CMK (cell line): ENCODE measurements around the gene NLRC5.
"Not testable (repeated sequence)": the region's sequence is repeated elsewhere in the genome, so short reads cannot be mapped to it uniquely, and the experiment has no call there.

Source experiments
- DNase-seq: peaks from one replicate; pipeline ENCODE4 v3.0.0-alpha.2; 2010; ENCODE audit warnings: low read depth

Gene NLRC5

GRCh38 chr16:57071831-57072582, 82.7 kb downstream of the NLRC5 start:
- DNase-seq = no peak

- DNase-seq = no peak
Measured at GRCh38 chr16:57072616-57073275, 83.4 kb downstream of the NLRC5 start.

- DNase-seq = no peak
Measured at GRCh38 chr16:57077714-57078113, 88.4 kb downstream of the NLRC5 start.

- no peak for DNase-seq
Measured at GRCh38 chr16:57081744-57082143, 92.4 kb downstream of the NLRC5 start.

- DNase-seq = no peak
Measured at GRCh38 chr16:57082664-57083063, 93.3 kb downstream of the NLRC5 start.

GRCh38 chr16:57083485-57084126, 94.2 kb downstream of the NLRC5 start:
- DNase-seq = no peak

GRCh38 chr16:57084257-57084770, 95.0 kb downstream of the NLRC5 start:
- peak; percentile 65 for DNase-seq

- DNase-seq = no peak
Measured at GRCh38 chr16:57084996-57085395, 95.6 kb downstream of the NLRC5 start.

GRCh38 chr16:57087003-57087402, 97.6 kb downstream of the NLRC5 start:
- no peak for DNase-seq

GRCh38 chr16:57089406-57089805, 100.0 kb downstream of the NLRC5 start:
- no peak for DNase-seq

- no peak for DNase-seq
Measured at GRCh38 chr16:57091200-57091974, 102.0 kb downstream of the NLRC5 start.

- peak; percentile 49 for DNase-seq
Measured at GRCh38 chr16:57091975-57092785, 102.8 kb downstream of the NLRC5 start, which contains the start of gene CPNE2. TSS of gene CPNE2 (plus strand) at chr16:57092583. CDS start at chr16:57110743, 18,160 bp downstream.

- no peak for DNase-seq
Measured at GRCh38 chr16:57092786-57093411, 103.5 kb downstream of the NLRC5 start.

- no peak for DNase-seq
Measured at GRCh38 chr16:57093666-57094564, 104.6 kb downstream of the NLRC5 start.

GRCh38 chr16:57094911-57095310, 105.6 kb downstream of the NLRC5 start:
- DNase-seq = no peak

GRCh38 chr16:57096192-57096591, 106.8 kb downstream of the NLRC5 start:
- no peak for DNase-seq

GRCh38 chr16:57096793-57097192, 107.4 kb downstream of the NLRC5 start:
- DNase-seq = no peak

- DNase-seq = no peak
Measured at GRCh38 chr16:57098188-57098841, 109.0 kb downstream of the NLRC5 start.

- not testable (repeated sequence) for DNase-seq
Measured at GRCh38 chr16:57099965-57100364, 110.6 kb downstream of the NLRC5 start.
